Measurements from ENCODE around the gene THSD7A. TPM values are rescaled to one million over a fixed set of nuclear protein-coding genes. Genes with fewer than 3 reads are reported as not detected.

Gene THSD7A
- total RNA-seq, 1 donor from 2014 or later = 30.5 TPM

GRCh38 chr7:11591055-11591633 is 240.9 kb downstream of the THSD7A start:
- no peak for DNase-seq (ENCODE audit: low read depth, low spot score)

- DNase-seq (ENCODE audit: low read depth, low spot score) = no peak
These were observed 242.7 kb downstream of the THSD7A start for GRCh38 chr7:11589251-11589650.

- no peak for DNase-seq (ENCODE audit: low read depth, low spot score)
These were observed 244.2 kb downstream of the THSD7A start for GRCh38 chr7:11587814-11588213.

GRCh38 chr7:11587048-11587447 is 244.9 kb downstream of the THSD7A start:
- DNase-seq (ENCODE audit: low read depth, low spot score) = no peak

GRCh38 chr7:11584406-11585031 is 247.5 kb downstream of the THSD7A start:
- no peak for DNase-seq (ENCODE audit: low read depth, low spot score)

- no peak for DNase-seq (ENCODE audit: low read depth, low spot score)
These were observed 252.9 kb downstream of the THSD7A start for GRCh38 chr7:11579141-11579540.

- DNase-seq (ENCODE audit: low read depth, low spot score) = no peak
These were observed 255.7 kb downstream of the THSD7A start for GRCh38 chr7:11576310-11576709.

- no peak for DNase-seq (ENCODE audit: low read depth, low spot score)
These were observed 258.8 kb downstream of the THSD7A start for GRCh38 chr7:11573128-11573750.

- DNase-seq (ENCODE audit: low read depth, low spot score) = no peak
These were observed 261.0 kb downstream of the THSD7A start for GRCh38 chr7:11570922-11571550.

GRCh38 chr7:11570205-11570604 is 261.8 kb downstream of the THSD7A start:
- no peak for DNase-seq (ENCODE audit: low read depth, low spot score)

- no peak for DNase-seq (ENCODE audit: low read depth, low spot score)
These were observed 264.4 kb downstream of the THSD7A start for GRCh38 chr7:11567571-11567970.

GRCh38 chr7:11557627-11558026 is 274.4 kb downstream of the THSD7A start:
- DNase-seq (ENCODE audit: low read depth, low spot score) = no peak

GRCh38 chr7:11552676-11553296 is 279.2 kb downstream of the THSD7A start:
- DNase-seq (ENCODE audit: low read depth, low spot score) = no peak

GRCh38 chr7:11551470-11551869 is 280.5 kb downstream of the THSD7A start:
- no peak for DNase-seq (ENCODE audit: low read depth, low spot score)

- DNase-seq (ENCODE audit: low read depth, low spot score) = no peak
These were observed 283.5 kb downstream of the THSD7A start for GRCh38 chr7:11548532-11548931.

GRCh38 chr7:11541330-11541729 is 290.7 kb downstream of the THSD7A start:
- DNase-seq (ENCODE audit: low read depth, low spot score) = no peak

- DNase-seq (ENCODE audit: low read depth, low spot score) = peak; percentile 65
These were observed 291.7 kb downstream of the THSD7A start for GRCh38 chr7:11540271-11540761.

GRCh38 chr7:11539853-11540252 is 292.1 kb downstream of the THSD7A start:
- no peak for DNase-seq (ENCODE audit: low read depth, low spot score)

- no peak for DNase-seq (ENCODE audit: low read depth, low spot score)
These were observed 293.2 kb downstream of the THSD7A start for GRCh38 chr7:11538751-11539299.

- DNase-seq (ENCODE audit: low read depth, low spot score) = no peak
These were observed 298.7 kb downstream of the THSD7A start for GRCh38 chr7:11533229-11533820.

GRCh38 chr7:11529382-11529781 is 302.6 kb downstream of the THSD7A start:
- DNase-seq (ENCODE audit: low read depth, low spot score) = no peak
